Activated naive CD4-positive, alpha-beta T cell treated with anti-CD3 and anti-CD28 coated beads, Interleukin-2, amount 10 ng/mL, durations not matched to agents 7 days and 5 days (primary cell): Measurements from ENCODE around the gene MOK.
"Not testable (repeated sequence)": the region's sequence is repeated elsewhere in the genome, so short reads cannot be mapped to it uniquely, and the experiment has no call there.

Source experiments
- CTCF ChIA-PET: fragments of 350-600 bp; sonication (Branson Sonifier 250); formaldehyde crosslinking; loops from one replicate; lab custom pipeline; 2021; ENCODE audit warnings: antibody characterized with exemption; lab: Charles Lee
- DNase-seq: peaks from one replicate; pipeline ENCODE4 v3.0.0-alpha.2; 2020
- H3K27ac Mint-ChIP-seq: one replicate; pipeline ENCODE4 v1.8.0; 2021; ENCODE audit warnings: mild to moderate bottlenecking, moderate library complexity, mixed read lengths
- H3K27me3 Mint-ChIP-seq: one replicate; pipeline ENCODE4 v1.8.0; 2021; ENCODE audit warnings: mild to moderate bottlenecking, mixed read lengths
- H3K36me3 Mint-ChIP-seq: one replicate; pipeline ENCODE4 v1.8.0; 2021; ENCODE audit warnings: mixed read lengths
- H3K4me1 Mint-ChIP-seq: one replicate; pipeline ENCODE4 v1.8.0; 2021; ENCODE audit warnings: mixed read lengths
- H3K4me3 Mint-ChIP-seq: one replicate; pipeline ENCODE4 v1.8.0; 2021; ENCODE audit warnings: mild to moderate bottlenecking, moderate library complexity, mixed read lengths
- H3K9me3 Mint-ChIP-seq: one replicate; pipeline ENCODE4 v1.8.0; 2021; ENCODE audit warnings: mixed read lengths

The MOK gene

DNA sequence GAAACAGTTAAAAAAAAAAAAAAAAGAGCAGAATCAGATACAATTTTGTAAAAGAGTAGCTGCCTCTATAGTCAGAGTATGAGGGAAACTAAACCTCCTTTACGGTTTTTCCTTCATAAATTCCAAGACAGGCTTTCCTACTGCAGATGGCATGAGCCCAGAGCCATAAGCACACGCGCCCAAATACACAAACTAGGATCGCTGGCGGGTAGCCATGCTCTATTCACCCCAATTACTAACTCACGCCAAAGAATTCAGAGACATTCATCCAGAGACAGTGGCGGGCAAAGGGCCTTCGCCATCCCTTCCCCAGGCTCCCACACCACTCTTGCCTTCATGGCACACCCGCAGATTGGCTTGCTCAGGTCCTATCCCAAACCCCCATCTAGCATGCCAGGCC lies 48.2 kb downstream of the MOK start:
- no peak for DNase-seq
- Mint-ChIP-seq H3K4me1 (no peaks in the 10 kb centered on the region), H3K36me3 (no peaks in the 10 kb centered on the region), H3K4me3 (no peak overlapping the region), H3K27ac (no peak overlapping the region), H3K9me3 (no peaks in the 10 kb centered on the region), H3K27me3 (no peaks in the 10 kb centered on the region)
- CTCF ChIA-PET = no interaction called here

DNA sequence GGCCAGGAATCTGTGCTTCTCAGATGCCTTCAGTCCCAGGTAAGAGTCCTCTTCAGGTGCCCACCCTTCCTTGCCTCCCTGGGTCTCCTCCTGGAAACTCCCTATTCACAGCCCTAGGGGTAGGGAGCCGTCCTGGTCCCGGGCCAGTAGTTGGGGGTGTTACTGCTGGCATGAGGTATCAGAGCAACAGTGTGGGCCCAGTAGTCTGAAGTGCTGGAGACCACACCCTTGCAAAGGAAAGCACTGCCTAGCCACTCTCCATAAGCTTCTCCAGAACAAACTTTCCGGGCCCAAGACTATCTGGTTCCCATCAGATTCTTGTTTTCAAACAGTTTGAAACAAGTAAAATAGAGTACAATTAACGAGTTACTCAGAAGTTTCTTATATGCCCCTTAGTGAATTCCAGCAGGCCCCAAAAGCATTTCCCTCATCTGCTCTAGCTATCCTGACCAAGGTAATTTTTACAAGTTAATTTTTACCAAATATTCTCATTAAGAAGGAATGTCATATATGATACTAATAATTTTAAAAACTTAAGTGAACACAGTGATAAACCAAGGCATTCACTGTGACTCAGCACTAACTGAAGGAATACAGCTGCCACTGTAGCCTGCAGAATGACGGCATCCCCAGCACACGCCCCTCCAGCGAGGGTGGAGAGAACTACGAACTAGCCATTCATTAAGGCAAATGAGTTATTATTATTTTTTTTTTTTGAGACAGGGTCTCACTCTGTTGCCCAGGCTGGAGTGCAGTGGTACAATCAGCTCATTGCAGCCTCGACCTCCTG lies 49.4 kb downstream of the MOK start:
- Mint-ChIP-seq H3K27me3 (no peaks in the 10 kb centered on the region), H3K36me3 (no peaks in the 10 kb centered on the region), H3K4me1 (no peaks in the 10 kb centered on the region), H3K9me3 (no peaks in the 10 kb centered on the region), H3K4me3 (no peak overlapping the region), H3K27ac (no peak overlapping the region)
- no peak for DNase-seq
- CTCF ChIA-PET = no interaction called here

DNA sequence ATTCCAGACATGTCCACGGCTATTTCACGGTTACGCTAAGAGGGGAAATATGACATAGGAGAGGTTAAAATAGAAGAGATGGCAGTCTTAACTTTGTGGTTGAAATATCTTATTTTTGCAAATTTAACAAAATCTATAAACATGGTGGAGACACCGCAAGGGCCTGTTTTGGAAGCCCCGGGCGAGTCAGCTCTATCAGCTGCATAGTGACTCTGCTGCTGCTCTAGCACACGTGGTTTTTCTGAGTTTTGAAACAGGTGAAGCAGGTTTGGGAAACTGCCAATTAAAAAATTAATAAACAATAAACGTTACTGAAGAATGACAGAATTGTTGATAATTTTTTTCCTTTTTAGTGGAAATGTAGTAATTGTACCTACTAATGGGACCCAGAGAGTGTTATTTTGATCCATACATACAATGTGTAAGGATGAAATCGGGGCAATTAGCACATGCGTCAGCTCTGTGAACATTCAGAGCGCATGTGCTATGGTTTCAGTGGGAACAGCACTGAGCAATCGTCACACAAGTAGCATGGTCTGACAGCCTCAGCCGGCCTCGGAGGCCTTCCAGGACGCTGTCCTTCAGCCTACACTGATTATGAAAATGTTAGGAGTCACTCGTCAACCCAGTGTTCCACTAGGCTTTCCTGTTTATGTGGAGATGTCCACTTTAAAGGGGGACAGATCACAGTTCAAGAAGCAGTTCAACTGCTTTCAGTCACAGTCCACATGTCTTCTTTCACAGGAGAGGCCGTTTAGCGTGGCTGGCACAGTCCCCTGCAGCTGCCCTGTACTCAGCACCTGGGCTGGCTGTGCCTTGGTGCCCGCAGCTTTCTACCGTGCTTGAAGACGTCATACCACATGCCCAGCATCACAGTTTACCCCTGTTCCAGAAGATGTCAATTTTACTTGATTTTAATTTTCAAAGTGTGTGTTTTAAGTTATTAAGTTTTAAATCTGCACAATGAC lies 51.8 kb downstream of the MOK start:
- H3K4me1 Mint-ChIP-seq = no peaks in the 10 kb centered on the region
- no peaks in the 10 kb centered on the region for H3K9me3 Mint-ChIP-seq
- H3K27me3 Mint-ChIP-seq = no peaks in the 10 kb centered on the region
- CTCF ChIA-PET = interaction anchor here (0.6 kb wide), 2 partner anchors 27 to 189 kb away, joined by 3 to 4 read pairs; no protein-coding TSS in a partner anchor
- H3K36me3 Mint-ChIP-seq = no peaks in the 10 kb centered on the region
- no peak overlapping the region for H3K27ac Mint-ChIP-seq
- no peak overlapping the region for H3K4me3 Mint-ChIP-seq
- no peak for DNase-seq

DNA sequence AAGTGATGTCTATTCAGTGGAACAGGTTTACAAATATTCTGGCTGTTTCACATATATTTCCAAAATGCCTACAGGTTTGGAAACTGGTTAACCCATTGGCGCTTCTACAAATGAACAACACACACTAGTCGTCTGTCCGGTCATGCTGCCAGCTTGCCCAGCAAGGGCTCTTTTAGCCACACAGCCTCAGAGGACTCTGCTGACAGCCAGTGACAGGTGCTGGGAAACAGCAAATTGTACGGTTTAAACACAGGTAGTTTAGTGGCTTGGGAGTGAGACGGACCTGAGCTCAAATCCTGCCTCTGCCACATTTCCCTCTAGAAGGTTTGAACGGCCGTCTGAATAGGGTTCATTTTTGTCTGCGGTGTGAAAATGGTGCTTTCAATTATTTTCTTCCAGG lies 53.8 kb downstream of the MOK start:
- no peak for DNase-seq
- no peaks in the 10 kb centered on the region for H3K36me3 Mint-ChIP-seq
- H3K9me3 Mint-ChIP-seq = no peaks in the 10 kb centered on the region
- no peak overlapping the region for H3K4me3 Mint-ChIP-seq
- CTCF ChIA-PET = no interaction called here
- no peak overlapping the region for H3K27ac Mint-ChIP-seq
- no peaks in the 10 kb centered on the region for H3K27me3 Mint-ChIP-seq
- H3K4me1 Mint-ChIP-seq = no peaks in the 10 kb centered on the region

DNA sequence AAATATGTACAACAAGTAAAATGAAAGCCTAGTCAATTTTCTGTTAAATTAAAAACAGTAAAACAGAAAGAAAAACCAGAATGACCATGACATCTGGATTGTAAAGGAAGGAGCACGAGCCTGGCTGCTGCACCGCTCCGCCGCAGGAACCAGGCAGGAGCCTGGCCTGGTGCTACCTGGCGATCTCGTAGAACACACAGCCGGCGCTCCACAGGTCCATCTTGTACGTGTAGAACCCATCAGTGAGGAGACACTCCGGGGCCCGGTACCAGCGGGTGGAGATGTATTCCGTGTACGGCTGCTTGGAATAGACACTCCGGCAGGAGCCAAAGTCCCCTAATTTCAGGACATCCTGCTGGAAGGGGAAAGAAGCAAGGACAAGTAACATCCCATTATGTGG lies 54.3 kb downstream of the MOK start:
- H3K27me3 Mint-ChIP-seq = no peaks in the 10 kb centered on the region
- H3K4me3 Mint-ChIP-seq = no peak overlapping the region
- H3K27ac Mint-ChIP-seq = no peak overlapping the region
- no peak for DNase-seq
- H3K36me3 Mint-ChIP-seq = no peaks in the 10 kb centered on the region
- no peaks in the 10 kb centered on the region for H3K9me3 Mint-ChIP-seq
- no peaks in the 10 kb centered on the region for H3K4me1 Mint-ChIP-seq
- CTCF ChIA-PET = no interaction called here

DNA sequence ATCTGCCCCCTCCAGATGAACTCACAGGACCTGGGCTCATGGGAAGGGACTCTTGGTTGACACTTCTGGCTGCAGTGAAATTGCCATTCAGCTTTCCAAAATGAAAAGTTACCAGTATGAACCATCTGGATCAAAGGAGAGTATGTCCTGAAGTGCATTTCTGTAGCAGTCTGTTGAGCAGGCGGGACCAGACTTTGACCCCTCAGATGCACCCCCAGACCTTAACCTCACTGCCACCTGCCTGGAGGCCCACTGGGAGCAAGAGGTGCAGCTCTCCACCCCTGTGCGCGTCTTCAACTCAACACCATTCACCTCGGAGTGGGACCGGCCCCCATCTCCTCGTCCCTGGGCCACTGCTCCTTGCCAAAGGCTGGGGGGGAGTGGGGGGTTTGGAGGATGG lies 55.0 kb downstream of the MOK start:
- Mint-ChIP-seq H3K4me1 (no peaks in the 10 kb centered on the region), H3K36me3 (no peaks in the 10 kb centered on the region), H3K9me3 (no peaks in the 10 kb centered on the region), H3K4me3 (no peak overlapping the region), H3K27ac (no peak overlapping the region), H3K27me3 (no peaks in the 10 kb centered on the region)
- DNase-seq = no peak
- CTCF ChIA-PET = no interaction called here

DNA sequence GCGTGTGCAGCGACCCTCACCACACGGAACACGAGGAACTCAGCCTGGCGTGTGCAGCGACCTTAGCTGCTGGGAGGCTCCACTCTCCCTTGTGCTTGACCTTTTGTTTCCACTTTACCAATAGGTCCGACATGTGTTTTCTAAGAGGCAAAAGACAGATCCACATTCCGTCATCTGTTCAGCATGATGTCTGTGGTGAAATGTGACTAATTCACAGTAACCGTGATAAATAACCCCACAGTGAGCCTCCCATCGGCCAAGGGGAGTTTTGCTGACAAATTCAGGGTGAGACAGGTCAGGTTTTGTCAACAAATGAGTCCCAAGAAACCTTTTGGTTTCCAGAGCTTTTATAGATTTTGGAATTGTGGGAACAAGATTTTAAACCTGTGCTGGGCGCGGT lies 55.9 kb downstream of the MOK start:
- no peak for DNase-seq
- Mint-ChIP-seq H3K4me3 (no peak overlapping the region), H3K27me3 (no peaks in the 10 kb centered on the region), H3K9me3 (no peaks in the 10 kb centered on the region), H3K27ac (no peak overlapping the region), H3K36me3 (no peaks in the 10 kb centered on the region), H3K4me1 (no peaks in the 10 kb centered on the region)
- CTCF ChIA-PET = interaction anchor here (0.6 kb wide), 1 partner anchor 187 kb away, joined by 3 read pairs; no protein-coding TSS in a partner anchor

DNA sequence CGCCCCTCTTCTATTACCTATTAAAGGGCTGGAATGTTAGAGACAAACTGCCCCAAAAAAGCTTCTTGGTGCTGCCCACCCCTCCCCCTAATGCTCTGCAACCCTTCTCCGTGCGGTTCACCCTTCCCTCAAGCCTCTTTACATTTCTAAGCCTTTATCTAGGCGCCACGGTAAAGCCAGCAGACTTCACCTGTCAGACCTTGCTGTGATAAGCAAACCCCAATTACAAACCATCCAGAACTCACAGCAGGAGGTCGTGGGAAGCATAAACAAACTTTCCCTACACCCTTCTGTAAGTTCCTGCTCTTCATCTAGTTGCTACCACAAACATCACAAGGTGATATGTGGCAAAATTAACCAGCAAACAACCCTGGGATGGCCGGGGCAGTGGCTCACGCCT lies 56.8 kb downstream of the MOK start:
- Mint-ChIP-seq H3K9me3 (no peaks in the 10 kb centered on the region), H3K36me3 (no peaks in the 10 kb centered on the region), H3K27ac (no peak overlapping the region), H3K27me3 (no peaks in the 10 kb centered on the region), H3K4me1 (no peaks in the 10 kb centered on the region), H3K4me3 (no peak overlapping the region)
- DNase-seq = no peak
- CTCF ChIA-PET = no interaction called here

DNA sequence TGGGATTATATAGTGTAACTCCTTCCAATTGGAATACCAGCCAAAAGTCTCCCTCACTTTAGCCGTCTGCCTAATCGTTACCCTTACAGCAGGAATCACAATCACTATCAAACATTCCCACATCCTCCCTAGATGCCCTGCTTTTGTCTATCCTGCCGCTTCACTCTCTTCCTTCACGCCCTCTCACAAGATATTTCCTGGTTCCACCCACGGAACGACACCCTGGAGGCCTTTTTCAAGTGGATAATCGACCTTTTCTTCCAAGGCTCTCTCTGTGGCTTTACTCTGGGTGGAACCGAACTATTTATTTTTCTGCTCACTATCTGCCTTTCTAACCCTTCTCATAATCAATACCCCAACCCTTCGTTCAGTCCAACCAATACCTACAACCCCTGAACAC lies 58.9 kb downstream of the MOK start:
- Mint-ChIP-seq H3K4me1 (no peaks in the 10 kb centered on the region), H3K27ac (no peak overlapping the region), H3K36me3 (no peaks in the 10 kb centered on the region), H3K4me3 (no peak overlapping the region), H3K27me3 (no peaks in the 10 kb centered on the region), H3K9me3 (no peaks in the 10 kb centered on the region)
- no peak for DNase-seq
- CTCF ChIA-PET = no interaction called here

DNA sequence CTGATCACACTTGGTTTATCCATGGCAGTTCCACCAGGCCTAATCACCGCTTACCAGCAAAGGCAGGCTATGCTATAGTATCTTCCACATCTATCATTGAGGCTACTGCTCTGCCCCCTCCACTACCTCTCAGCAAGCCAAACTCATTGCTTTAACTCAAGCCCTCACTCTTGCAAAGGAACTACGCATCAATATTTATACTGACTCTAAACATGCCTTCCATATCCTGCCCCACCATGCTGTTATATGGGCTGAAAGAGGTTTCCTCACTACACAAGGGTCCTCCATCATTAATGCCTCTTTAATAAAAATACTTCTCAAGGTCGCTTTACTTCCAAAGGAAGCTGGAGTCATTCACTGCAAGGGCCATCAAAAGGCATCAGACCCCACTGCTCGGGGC lies 61.2 kb downstream of the MOK start:
- H3K9me3 Mint-ChIP-seq, H3K4me1 Mint-ChIP-seq, H3K36me3 Mint-ChIP-seq, H3K27ac Mint-ChIP-seq, DNase-seq, H3K4me3 Mint-ChIP-seq, H3K27me3 Mint-ChIP-seq, CTCF ChIA-PET: not testable (repeated sequence)

DNA sequence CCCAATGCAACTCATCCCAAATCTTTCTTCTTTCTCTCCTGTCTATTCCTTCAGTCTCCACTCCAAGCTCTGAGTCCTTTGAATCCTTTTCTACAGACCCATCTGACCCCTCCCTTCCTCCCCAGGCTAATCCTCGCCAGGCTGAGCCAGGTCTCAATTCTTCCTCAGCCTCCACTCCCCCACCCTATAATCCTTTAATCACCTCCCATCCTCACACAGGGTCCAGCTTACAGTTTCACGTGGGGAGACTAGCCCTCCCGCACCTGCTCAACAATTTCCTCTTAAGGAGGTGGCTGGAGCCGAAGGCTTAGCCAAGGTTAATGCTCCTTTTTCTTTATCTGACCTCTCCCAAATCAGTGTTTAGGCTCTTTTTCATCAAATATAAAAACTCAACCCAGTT lies 63.8 kb downstream of the MOK start:
- Mint-ChIP-seq H3K27me3 (peaks cover 6% of the 10 kb centered on the region), H3K27ac (no peak overlapping the region), H3K4me1 (no peaks in the 10 kb centered on the region), H3K36me3 (no peaks in the 10 kb centered on the region), H3K9me3 (no peaks in the 10 kb centered on the region), H3K4me3 (no peak overlapping the region)
- CTCF ChIA-PET = no interaction called here
- DNase-seq = no peak

DNA sequence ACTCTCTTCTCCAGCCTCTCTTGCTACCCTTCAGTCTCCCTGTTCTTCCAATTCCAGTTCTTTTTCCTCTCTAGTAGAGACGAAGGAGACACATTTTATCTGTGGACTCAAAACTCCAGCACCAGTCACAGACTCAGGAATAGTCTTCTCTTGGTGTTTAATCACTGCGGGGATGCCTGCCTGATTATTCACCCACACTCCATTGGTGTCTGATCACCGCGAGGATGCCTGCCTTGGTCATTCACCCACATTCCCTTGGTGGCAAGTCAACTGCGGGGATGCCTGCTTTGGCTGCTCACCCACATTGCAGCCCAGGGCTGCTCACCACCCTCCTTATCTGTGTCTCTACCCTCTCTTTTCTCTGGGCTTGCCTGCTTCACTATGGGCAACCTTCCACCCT lies 64.5 kb downstream of the MOK start:
- H3K9me3 Mint-ChIP-seq, CTCF ChIA-PET, H3K27ac Mint-ChIP-seq, H3K4me1 Mint-ChIP-seq, H3K27me3 Mint-ChIP-seq, DNase-seq, H3K4me3 Mint-ChIP-seq, H3K36me3 Mint-ChIP-seq: not testable (repeated sequence)

DNA sequence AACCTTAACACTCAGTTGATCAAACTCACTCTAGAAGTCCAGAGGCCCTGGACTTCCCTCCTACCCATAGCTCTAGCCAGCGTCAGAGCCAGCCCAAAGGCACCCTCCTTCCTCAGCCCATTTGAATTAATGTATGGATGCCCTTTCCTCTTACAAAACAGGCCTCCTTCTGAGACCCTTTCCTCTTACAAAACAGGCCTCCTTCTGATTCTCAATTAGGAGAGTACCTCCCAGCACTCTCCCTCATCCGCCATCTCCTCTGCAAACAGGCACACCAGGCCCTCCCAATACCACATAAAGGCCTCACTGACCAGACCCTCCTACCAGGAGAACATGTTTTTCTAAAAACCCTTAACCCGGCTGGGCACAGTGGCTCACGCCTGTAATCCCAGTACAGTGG lies 65.7 kb downstream of the MOK start:
- H3K27ac Mint-ChIP-seq = no peak overlapping the region
- CTCF ChIA-PET = no interaction called here
- H3K9me3 Mint-ChIP-seq = no peaks in the 10 kb centered on the region
- H3K27me3 Mint-ChIP-seq = peaks cover 6% of the 10 kb centered on the region
- H3K4me3 Mint-ChIP-seq = no peak overlapping the region
- no peaks in the 10 kb centered on the region for H3K4me1 Mint-ChIP-seq
- no peaks in the 10 kb centered on the region for H3K36me3 Mint-ChIP-seq
- DNase-seq = no peak

DNA sequence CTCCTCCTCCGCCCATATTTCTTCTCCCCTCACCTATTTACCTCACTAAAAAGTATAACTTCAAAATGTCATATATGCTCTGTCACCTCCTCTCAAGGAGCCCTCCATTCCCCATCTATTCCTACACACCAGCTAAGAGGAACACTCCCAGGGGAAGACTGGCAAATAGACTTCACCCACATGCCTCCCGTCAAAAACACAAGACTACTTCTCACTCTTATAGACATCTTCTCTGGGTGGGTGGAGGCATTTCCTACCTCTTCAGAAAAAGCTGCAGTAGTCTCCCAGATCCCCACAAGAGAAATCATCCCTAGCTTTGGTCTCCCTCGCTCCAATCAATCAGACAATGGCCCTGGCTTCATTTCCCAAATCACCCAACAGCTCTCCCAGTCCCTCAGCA lies 66.2 kb downstream of the MOK start:
- CTCF ChIA-PET = interaction anchor here (0.5 kb wide), 1 partner anchor 25 kb away, joined by 3 read pairs; no protein-coding TSS in a partner anchor
- Mint-ChIP-seq H3K27me3 (peaks cover 6% of the 10 kb centered on the region), H3K4me3 (no peak overlapping the region), H3K27ac (no peak overlapping the region), H3K36me3 (no peaks in the 10 kb centered on the region), H3K4me1 (no peaks in the 10 kb centered on the region), H3K9me3 (no peaks in the 10 kb centered on the region)
- no peak for DNase-seq

DNA sequence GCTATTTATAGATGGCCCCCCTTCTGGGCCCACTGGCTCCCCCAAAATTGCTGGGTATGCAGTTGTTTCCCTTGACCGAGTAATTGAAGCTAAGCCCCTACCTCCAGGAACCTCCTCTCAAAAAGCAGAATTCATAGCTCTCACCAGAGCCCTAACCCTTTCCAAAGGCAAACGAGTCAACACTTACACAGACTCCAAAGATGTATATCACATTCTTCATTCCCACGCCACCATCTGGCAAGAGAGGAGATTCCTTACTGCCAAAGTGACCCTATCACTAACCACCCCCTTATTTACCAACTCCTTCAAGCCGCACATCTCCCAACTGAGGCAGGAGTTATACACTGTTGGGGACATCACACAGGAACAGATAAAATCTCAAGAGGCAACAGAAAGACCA lies 66.8 kb downstream of the MOK start:
- no peak overlapping the region for H3K27ac Mint-ChIP-seq
- peaks cover 6% of the 10 kb centered on the region for H3K27me3 Mint-ChIP-seq
- H3K36me3 Mint-ChIP-seq = no peaks in the 10 kb centered on the region
- CTCF ChIA-PET = no interaction called here
- DNase-seq = no peak
- H3K4me3 Mint-ChIP-seq = no peak overlapping the region
- no peaks in the 10 kb centered on the region for H3K4me1 Mint-ChIP-seq
- H3K9me3 Mint-ChIP-seq = no peaks in the 10 kb centered on the region
